ENCODE measurements around the gene UBLCP1.

DNA sequence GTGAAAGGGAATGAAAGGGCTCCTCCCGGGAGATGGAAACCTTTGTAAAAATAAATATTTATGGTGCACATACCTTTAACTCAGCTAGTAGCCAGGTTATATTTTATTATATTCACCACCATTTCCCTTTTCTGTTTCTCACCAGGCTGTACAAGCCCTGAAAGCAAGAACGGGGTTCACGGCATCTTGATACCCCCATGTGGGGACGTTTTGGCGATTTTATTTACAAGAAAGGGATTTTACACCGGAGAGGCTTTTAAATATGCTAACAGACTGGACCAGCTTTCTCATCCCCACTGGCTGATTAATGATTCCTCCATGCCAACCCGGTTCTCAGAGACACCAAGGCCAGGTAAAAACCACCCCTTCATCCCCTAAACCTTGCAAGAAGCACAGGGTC lies 48.0 kb downstream of the UBLCP1 start:
- TF ChIP-seq, protein P1, sequence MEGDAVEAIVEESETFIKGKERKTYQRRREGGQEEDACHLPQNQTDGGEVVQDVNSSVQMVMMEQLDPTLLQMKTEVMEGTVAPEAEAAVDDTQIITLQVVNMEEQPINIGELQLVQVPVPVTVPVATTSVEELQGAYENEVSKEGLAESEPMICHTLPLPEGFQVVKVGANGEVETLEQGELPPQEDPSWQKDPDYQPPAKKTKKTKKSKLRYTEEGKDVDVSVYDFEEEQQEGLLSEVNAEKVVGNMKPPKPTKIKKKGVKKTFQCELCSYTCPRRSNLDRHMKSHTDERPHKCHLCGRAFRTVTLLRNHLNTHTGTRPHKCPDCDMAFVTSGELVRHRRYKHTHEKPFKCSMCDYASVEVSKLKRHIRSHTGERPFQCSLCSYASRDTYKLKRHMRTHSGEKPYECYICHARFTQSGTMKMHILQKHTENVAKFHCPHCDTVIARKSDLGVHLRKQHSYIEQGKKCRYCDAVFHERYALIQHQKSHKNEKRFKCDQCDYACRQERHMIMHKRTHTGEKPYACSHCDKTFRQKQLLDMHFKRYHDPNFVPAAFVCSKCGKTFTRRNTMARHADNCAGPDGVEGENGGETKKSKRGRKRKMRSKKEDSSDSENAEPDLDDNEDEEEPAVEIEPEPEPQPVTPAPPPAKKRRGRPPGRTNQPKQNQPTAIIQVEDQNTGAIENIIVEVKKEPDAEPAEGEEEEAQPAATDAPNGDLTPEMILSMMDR (IDR thresholded peaks at IDR 0.05; ENCODE audit: poor library complexity, severe bottlenecking): no peak
- TF ChIP-seq EZH2 (IDR thresholded peaks at IDR 0.05; ENCODE audit: borderline replicate concordance, insufficient read depth, low read length, poor library complexity, severe bottlenecking) (no peak), POLR2AphosphoS5 (IDR thresholded peaks at IDR 0.05) (no peak), TAF1 (IDR thresholded peaks at IDR 0.05; ENCODE audit: low read depth) (no peak), RAD21 (conservative IDR thresholded peaks at IDR 0.05) (no peak), EP300 (conservative IDR thresholded peaks at IDR 0.05; ENCODE audit: poor library complexity, severe bottlenecking) (no peak), SMC3 (conservative IDR thresholded peaks at IDR 0.05; ENCODE audit: poor library complexity) (no peak)
- TF ChIP-seq, protein P2, sequence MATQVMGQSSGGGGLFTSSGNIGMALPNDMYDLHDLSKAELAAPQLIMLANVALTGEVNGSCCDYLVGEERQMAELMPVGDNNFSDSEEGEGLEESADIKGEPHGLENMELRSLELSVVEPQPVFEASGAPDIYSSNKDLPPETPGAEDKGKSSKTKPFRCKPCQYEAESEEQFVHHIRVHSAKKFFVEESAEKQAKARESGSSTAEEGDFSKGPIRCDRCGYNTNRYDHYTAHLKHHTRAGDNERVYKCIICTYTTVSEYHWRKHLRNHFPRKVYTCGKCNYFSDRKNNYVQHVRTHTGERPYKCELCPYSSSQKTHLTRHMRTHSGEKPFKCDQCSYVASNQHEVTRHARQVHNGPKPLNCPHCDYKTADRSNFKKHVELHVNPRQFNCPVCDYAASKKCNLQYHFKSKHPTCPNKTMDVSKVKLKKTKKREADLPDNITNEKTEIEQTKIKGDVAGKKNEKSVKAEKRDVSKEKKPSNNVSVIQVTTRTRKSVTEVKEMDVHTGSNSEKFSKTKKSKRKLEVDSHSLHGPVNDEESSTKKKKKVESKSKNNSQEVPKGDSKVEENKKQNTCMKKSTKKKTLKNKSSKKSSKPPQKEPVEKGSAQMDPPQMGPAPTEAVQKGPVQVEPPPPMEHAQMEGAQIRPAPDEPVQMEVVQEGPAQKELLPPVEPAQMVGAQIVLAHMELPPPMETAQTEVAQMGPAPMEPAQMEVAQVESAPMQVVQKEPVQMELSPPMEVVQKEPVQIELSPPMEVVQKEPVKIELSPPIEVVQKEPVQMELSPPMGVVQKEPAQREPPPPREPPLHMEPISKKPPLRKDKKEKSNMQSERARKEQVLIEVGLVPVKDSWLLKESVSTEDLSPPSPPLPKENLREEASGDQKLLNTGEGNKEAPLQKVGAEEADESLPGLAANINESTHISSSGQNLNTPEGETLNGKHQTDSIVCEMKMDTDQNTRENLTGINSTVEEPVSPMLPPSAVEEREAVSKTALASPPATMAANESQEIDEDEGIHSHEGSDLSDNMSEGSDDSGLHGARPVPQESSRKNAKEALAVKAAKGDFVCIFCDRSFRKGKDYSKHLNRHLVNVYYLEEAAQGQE (IDR thresholded peaks at IDR 0.05; ENCODE audit: borderline replicate concordance): no peak
